Hair follicular keratinocyte (primary cell): ENCODE measurements around the gene PCCB. TPM values are rescaled to one million over a fixed set of nuclear protein-coding genes. Genes with fewer than 3 reads are reported as not detected.

Source experiments
- total RNA-seq: library from RNA; depleted of rRNA; stranded (reverse); fragments of >200 nt; gene quantifications from 2 replicates; pipeline ENCODE4 v1.2.3, GENCODE V29; 2015

PCCB gene
- total RNA-seq: 58.3 and 59.2 TPM in 2 replicates

GRCh38 chr3:136250059-136250902, at the start of gene PCCB:
Gene PCCB, plus strand, starts transcription at chr3:136250340. Its CDS starts 36 bp downstream, at chr3:136250376.

Other genes starting within 250 kb of the PCCB start
- gene MSL2, start 54.0 kb upstream of the PCCB start, total RNA-seq: 9.7 and 12.6 TPM in 2 replicates